ENCODE measurements around the gene TMEM91.

The TMEM91 gene

GRCh38 chr19:41376241-41376997, at the start of gene TMEM91:
TSS of gene TMEM91 (plus strand) at chr19:41376533. CDS start at chr19:41378310, 1,777 bp downstream.
- peak within 1 kb of the TSS; percentile 80 for H3K4me3 ChIP-seq (ENCODE audit: low read depth, low read length)
- peaks cover 2% of the 10 kb centered on the region for H3K4me1 ChIP-seq (ENCODE audit: control insufficient read depth, insufficient read depth, low read length)
- peaks cover 10% of the 10 kb centered on the region; the same call in 1 of the 2 replicates for H3K27me3 ChIP-seq (ENCODE audit: control insufficient read depth, insufficient read depth, low read length)
- peak within 1 kb of the TSS; percentile 58 for H3K27ac ChIP-seq (ENCODE audit: low read depth, low read length)
- no peaks in the 10 kb centered on the region for H3K9me3 ChIP-seq (ENCODE audit: control insufficient read depth, insufficient read depth, low read length)
- peak within 1 kb of the TSS; percentile 54; the same call in 1 of the 2 replicates for H3K9ac ChIP-seq (ENCODE audit: low read depth, low read length)
- H3K36me3 ChIP-seq (ENCODE audit: control insufficient read depth, insufficient read depth, low read length), result no peaks in the 10 kb centered on the region

GRCh38 chr19:41327076-41327575, 49.2 kb upstream of the TMEM91 start:
- H3K9ac ChIP-seq (ENCODE audit: low read depth, low read length), result no peak overlapping the region
- H3K27ac ChIP-seq (ENCODE audit: low read depth, low read length), result peak overlapping the region; percentile 8
- H3K36me3 ChIP-seq (ENCODE audit: control insufficient read depth, insufficient read depth, low read length), result no peaks in the 10 kb centered on the region
- H3K9me3 ChIP-seq (ENCODE audit: control insufficient read depth, insufficient read depth, low read length), result no peaks in the 10 kb centered on the region
- H3K4me3 ChIP-seq (ENCODE audit: low read depth, low read length), result 0 out of 2 replicates have a peak overlapping the region, but pooled peaks have one; percentile 11
- peaks cover 41% of the 10 kb centered on the region for H3K4me1 ChIP-seq (ENCODE audit: control insufficient read depth, insufficient read depth, low read length)
- H3K27me3 ChIP-seq (ENCODE audit: control insufficient read depth, insufficient read depth, low read length), result no peaks in the 10 kb centered on the region

- no peaks in the 10 kb centered on the region for H3K27me3 ChIP-seq (ENCODE audit: control insufficient read depth, insufficient read depth, low read length)
- no peaks in the 10 kb centered on the region for H3K9me3 ChIP-seq (ENCODE audit: control insufficient read depth, insufficient read depth, low read length)
- no peak overlapping the region for H3K4me3 ChIP-seq (ENCODE audit: low read depth, low read length)
- H3K4me1 ChIP-seq (ENCODE audit: control insufficient read depth, insufficient read depth, low read length), result peaks cover 41% of the 10 kb centered on the region
- H3K36me3 ChIP-seq (ENCODE audit: control insufficient read depth, insufficient read depth, low read length), result no peaks in the 10 kb centered on the region
- H3K9ac ChIP-seq (ENCODE audit: low read depth, low read length), result no peak overlapping the region
- peak overlapping the region; percentile 8 for H3K27ac ChIP-seq (ENCODE audit: low read depth, low read length)
Observed at GRCh38 chr19:41327576-41328156, 48.7 kb upstream of the TMEM91 start.

GRCh38 chr19:41328157-41328841, 48.0 kb upstream of the TMEM91 start:
- no peak overlapping the region for H3K4me3 ChIP-seq (ENCODE audit: low read depth, low read length)
- no peaks in the 10 kb centered on the region for H3K27me3 ChIP-seq (ENCODE audit: control insufficient read depth, insufficient read depth, low read length)
- H3K27ac ChIP-seq (ENCODE audit: low read depth, low read length), result no peak overlapping the region
- H3K4me1 ChIP-seq (ENCODE audit: control insufficient read depth, insufficient read depth, low read length), result peaks cover 35% of the 10 kb centered on the region
- no peak overlapping the region for H3K9ac ChIP-seq (ENCODE audit: low read depth, low read length)
- no peaks in the 10 kb centered on the region for H3K9me3 ChIP-seq (ENCODE audit: control insufficient read depth, insufficient read depth, low read length)
- H3K36me3 ChIP-seq (ENCODE audit: control insufficient read depth, insufficient read depth, low read length), result no peaks in the 10 kb centered on the region

GRCh38 chr19:41328842-41329225, 47.5 kb upstream of the TMEM91 start:
- H3K36me3 ChIP-seq (ENCODE audit: control insufficient read depth, insufficient read depth, low read length), result no peaks in the 10 kb centered on the region
- peaks cover 33% of the 10 kb centered on the region for H3K4me1 ChIP-seq (ENCODE audit: control insufficient read depth, insufficient read depth, low read length)
- H3K27ac ChIP-seq (ENCODE audit: low read depth, low read length), result no peak overlapping the region

GRCh38 chr19:41330481-41330880, 45.9 kb upstream of the TMEM91 start:
- Histone ChIP-seq H3K9ac (ENCODE audit: low read depth, low read length) (no peak overlapping the region), H3K4me1 (ENCODE audit: control insufficient read depth, insufficient read depth, low read length) (peaks cover 23% of the 10 kb centered on the region), H3K4me3 (ENCODE audit: low read depth, low read length) (no peak overlapping the region), H3K9me3 (ENCODE audit: control insufficient read depth, insufficient read depth, low read length) (no peaks in the 10 kb centered on the region), H3K27ac (ENCODE audit: low read depth, low read length) (no peak overlapping the region), H3K27me3 (ENCODE audit: control insufficient read depth, insufficient read depth, low read length) (no peaks in the 10 kb centered on the region), H3K36me3 (ENCODE audit: control insufficient read depth, insufficient read depth, low read length) (no peaks in the 10 kb centered on the region)

More at GRCh38 chr19:41328842-41329225, 47.5 kb upstream of the TMEM91 start:
- Histone ChIP-seq H3K4me3 (ENCODE audit: low read depth, low read length) (no peak overlapping the region), H3K9me3 (ENCODE audit: control insufficient read depth, insufficient read depth, low read length) (no peaks in the 10 kb centered on the region), H3K9ac (ENCODE audit: low read depth, low read length) (no peak overlapping the region), H3K27me3 (ENCODE audit: control insufficient read depth, insufficient read depth, low read length) (no peaks in the 10 kb centered on the region)

- Histone ChIP-seq H3K9ac (ENCODE audit: low read depth, low read length) (no peak overlapping the region), H3K4me1 (ENCODE audit: control insufficient read depth, insufficient read depth, low read length) (peaks cover 20% of the 10 kb centered on the region), H3K27me3 (ENCODE audit: control insufficient read depth, insufficient read depth, low read length) (no peaks in the 10 kb centered on the region), H3K4me3 (ENCODE audit: low read depth, low read length) (peak overlapping the region; percentile 36; the same call in 1 of the 2 replicates), H3K9me3 (ENCODE audit: control insufficient read depth, insufficient read depth, low read length) (no peaks in the 10 kb centered on the region), H3K36me3 (ENCODE audit: control insufficient read depth, insufficient read depth, low read length) (no peaks in the 10 kb centered on the region), H3K27ac (ENCODE audit: low read depth, low read length) (no peak overlapping the region)
Observed at GRCh38 chr19:41330946-41331678, 45.2 kb upstream of the TMEM91 start.

GRCh38 chr19:41332000-41332399, 44.3 kb upstream of the TMEM91 start:
- Histone ChIP-seq H3K4me1 (ENCODE audit: control insufficient read depth, insufficient read depth, low read length) (peaks cover 14% of the 10 kb centered on the region), H3K9ac (ENCODE audit: low read depth, low read length) (no peak overlapping the region), H3K36me3 (ENCODE audit: control insufficient read depth, insufficient read depth, low read length) (no peaks in the 10 kb centered on the region), H3K4me3 (ENCODE audit: low read depth, low read length) (no peak overlapping the region), H3K27ac (ENCODE audit: low read depth, low read length) (no peak overlapping the region), H3K9me3 (ENCODE audit: control insufficient read depth, insufficient read depth, low read length) (no peaks in the 10 kb centered on the region), H3K27me3 (ENCODE audit: control insufficient read depth, insufficient read depth, low read length) (no peaks in the 10 kb centered on the region)

- Histone ChIP-seq H3K4me3 (ENCODE audit: low read depth, low read length) (no peak overlapping the region), H3K9me3 (ENCODE audit: control insufficient read depth, insufficient read depth, low read length) (no peaks in the 10 kb centered on the region), H3K4me1 (ENCODE audit: control insufficient read depth, insufficient read depth, low read length) (peaks cover 10% of the 10 kb centered on the region; the same call in 1 of the 2 replicates), H3K36me3 (ENCODE audit: control insufficient read depth, insufficient read depth, low read length) (no peaks in the 10 kb centered on the region), H3K9ac (ENCODE audit: low read depth, low read length) (no peak overlapping the region), H3K27ac (ENCODE audit: low read depth, low read length) (no peak overlapping the region), H3K27me3 (ENCODE audit: control insufficient read depth, insufficient read depth, low read length) (no peaks in the 10 kb centered on the region)
Observed at GRCh38 chr19:41332468-41332867, 43.9 kb upstream of the TMEM91 start.

- Histone ChIP-seq H3K36me3 (ENCODE audit: control insufficient read depth, insufficient read depth, low read length) (no peaks in the 10 kb centered on the region), H3K27ac (ENCODE audit: low read depth, low read length) (no peak overlapping the region), H3K27me3 (ENCODE audit: control insufficient read depth, insufficient read depth, low read length) (no peaks in the 10 kb centered on the region), H3K9me3 (ENCODE audit: control insufficient read depth, insufficient read depth, low read length) (no peaks in the 10 kb centered on the region), H3K4me3 (ENCODE audit: low read depth, low read length) (no peak overlapping the region), H3K9ac (ENCODE audit: low read depth, low read length) (no peak overlapping the region), H3K4me1 (ENCODE audit: control insufficient read depth, insufficient read depth, low read length) (peaks cover 4% of the 10 kb centered on the region; the same call in 1 of the 2 replicates)
Observed at GRCh38 chr19:41334793-41335192, 41.5 kb upstream of the TMEM91 start.
